BLaER1 treated with 17β-estradiol and CSF1 and Interleukin-3, amounts not matched to agents 10 nM and 100 nM (cell line): ENCODE data around the gene COA6.
"Not testable (repeated sequence)": the region's sequence is repeated elsewhere in the genome, so short reads cannot be mapped to it uniquely, and the experiment has no call there.

Experiments used
- H3K27ac ChIP-seq, 11 experiments: shearing (Covaris generic); formaldehyde crosslinking; 2 replicates each; pipeline ENCODE4 v1.8.1; 2022
- H3K27me3 ChIP-seq, 11 experiments: shearing (Covaris generic); formaldehyde crosslinking; 2 replicates each; pipeline ENCODE4 v1.8.1; 2022
- H3K36me3 ChIP-seq, 11 experiments: shearing (Covaris generic); formaldehyde crosslinking; 2 replicates each; pipeline ENCODE4 v1.8.1; 2022
- H3K4me1 ChIP-seq, 10 experiments: shearing (Covaris generic); formaldehyde crosslinking; 2 replicates each; pipeline ENCODE4 v1.8.1; 2022
- H3K4me2 ChIP-seq, 11 experiments: shearing (Covaris generic); formaldehyde crosslinking; 2 replicates each; pipeline ENCODE4 v1.8.1; 2022
- H3K4me3 ChIP-seq, 10 experiments: shearing (Covaris generic); formaldehyde crosslinking; 2 replicates each; pipeline ENCODE4 v1.8.1; 2022
- H3K9ac ChIP-seq, 11 experiments: shearing (Covaris generic); formaldehyde crosslinking; 2 replicates each; pipeline ENCODE4 v1.8.1; 2022
- H3K9me3 ChIP-seq, 11 experiments: shearing (Covaris generic); formaldehyde crosslinking; replicated peaks in 1 of 11; 2 replicates each; pipeline ENCODE4 v1.8.1; 2022
- H4K20me1 ChIP-seq, 11 experiments: shearing (Covaris generic); formaldehyde crosslinking; 2 replicates each; pipeline ENCODE4 v1.8.1; 2022
- Cebpa-rat ChIP-seq, 11 experiments: shearing (Covaris generic); IDR thresholded peaks; 2 replicates each; pipeline ENCODE4 v1.8.1; 2022

COA6 gene

DNA sequence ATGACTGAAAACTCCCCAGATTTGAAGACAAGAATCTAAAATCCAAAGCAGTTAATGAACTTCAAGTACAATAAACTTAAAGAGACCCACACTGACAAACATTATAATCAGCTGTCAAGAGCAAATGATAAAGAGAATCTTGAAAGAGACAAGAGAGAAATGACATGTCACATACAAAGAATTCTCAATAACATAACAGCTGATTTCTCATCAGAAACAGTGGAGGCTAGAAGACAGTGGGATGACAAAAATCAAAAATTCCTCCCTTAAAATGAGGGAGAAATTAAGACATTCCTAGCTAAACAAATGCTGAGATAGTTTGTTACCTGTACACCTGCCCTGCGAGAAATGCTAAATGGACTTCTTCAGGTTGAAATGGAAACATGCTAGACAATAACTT lies 36.0 kb upstream of the COA6 start:
- Histone ChIP-seq H3K4me3 (no peak overlapping the region), H3K27me3 (no peaks in the 10 kb centered on the region), H3K9me3 (peaks cover 12 to 49% (median 35%) of the 10 kb centered on the region in 11 experiments; a peak in 21 of 22 replicates), H3K36me3 (no peaks in the 10 kb centered on the region), H3K9ac (no peak overlapping the region), H4K20me1 (no peaks in the 10 kb centered on the region), H3K4me1 (peaks cover 0 to 3% (median 0%) of the 10 kb centered on the region in 10 experiments; a peak in 1 of 20 replicates), H3K27ac (no peak overlapping the region), H3K4me2 (no peak overlapping the region)
- TF ChIP-seq Cebpa-rat (IDR thresholded peaks at IDR 0.05), result no peak

DNA sequence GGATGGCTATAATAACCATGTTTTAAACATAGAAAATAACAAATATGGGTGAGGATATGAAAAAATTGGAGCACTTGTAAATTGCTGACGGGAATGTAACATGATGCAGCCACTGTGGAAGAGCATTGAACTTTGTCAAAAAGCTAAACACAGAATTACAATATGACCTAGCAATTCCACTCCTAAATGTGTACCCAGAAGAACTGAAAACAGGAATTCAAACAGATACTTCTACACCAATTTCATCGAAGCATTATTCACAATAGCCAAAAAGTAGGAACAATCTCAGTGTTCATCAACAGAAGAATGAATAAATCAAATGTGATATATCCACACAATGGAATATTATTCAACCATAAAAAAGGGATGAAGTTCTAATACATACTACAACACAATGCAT lies 32.7 kb upstream of the COA6 start:
- TF ChIP-seq Cebpa-rat (IDR thresholded peaks at IDR 0.05), result no peak
- no peak overlapping the region for H3K9ac ChIP-seq
- no peaks in the 10 kb centered on the region for H3K27me3 ChIP-seq

DNA sequence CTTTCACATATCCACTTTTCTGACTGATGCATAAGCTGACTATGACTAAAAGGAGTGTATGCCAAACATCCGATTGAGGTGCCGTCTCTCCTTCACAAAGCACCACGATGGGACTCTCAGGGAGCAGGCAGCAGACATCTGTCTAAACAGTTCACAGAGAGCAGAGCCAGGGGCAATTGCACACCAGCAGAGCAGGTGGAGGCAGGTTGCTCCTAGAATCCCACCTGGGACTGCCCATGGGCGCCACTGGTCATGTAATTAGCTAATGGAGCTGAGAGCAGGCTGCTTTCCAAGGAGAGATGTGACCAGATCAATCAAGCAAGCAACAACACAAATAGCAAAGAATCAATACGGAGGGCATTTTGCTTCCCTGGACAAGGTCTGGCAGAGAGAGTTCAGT lies 30.5 kb upstream of the COA6 start:
- H3K4me1 ChIP-seq, result no peaks in the 10 kb centered on the region
- no peak overlapping the region for H3K4me2 ChIP-seq
- no peak overlapping the region for H3K9ac ChIP-seq
- H3K4me3 ChIP-seq, result no peak overlapping the region
- H3K36me3 ChIP-seq, result no peaks in the 10 kb centered on the region
- no peak overlapping the region for H3K27ac ChIP-seq
- H4K20me1 ChIP-seq, result no peaks in the 10 kb centered on the region
- no peak for TF ChIP-seq Cebpa-rat (IDR thresholded peaks at IDR 0.05)
- no peaks in the 10 kb centered on the region for H3K27me3 ChIP-seq
- H3K9me3 ChIP-seq, result peaks cover 9 to 27% (median 15%) of the 10 kb centered on the region in 11 experiments; a peak in 18 of 22 replicates

More for the DNA sequence above, 32.7 kb upstream of the COA6 start:
- H3K27ac ChIP-seq, result no peak overlapping the region
- no peaks in the 10 kb centered on the region for H3K4me1 ChIP-seq
- H4K20me1 ChIP-seq, result no peaks in the 10 kb centered on the region
- H3K4me3 ChIP-seq, result no peak overlapping the region
- no peaks in the 10 kb centered on the region for H3K36me3 ChIP-seq
- peaks cover 12 to 49% (median 33%) of the 10 kb centered on the region in 11 experiments; a peak in 21 of 22 replicates for H3K9me3 ChIP-seq
- H3K4me2 ChIP-seq, result no peak overlapping the region

DNA sequence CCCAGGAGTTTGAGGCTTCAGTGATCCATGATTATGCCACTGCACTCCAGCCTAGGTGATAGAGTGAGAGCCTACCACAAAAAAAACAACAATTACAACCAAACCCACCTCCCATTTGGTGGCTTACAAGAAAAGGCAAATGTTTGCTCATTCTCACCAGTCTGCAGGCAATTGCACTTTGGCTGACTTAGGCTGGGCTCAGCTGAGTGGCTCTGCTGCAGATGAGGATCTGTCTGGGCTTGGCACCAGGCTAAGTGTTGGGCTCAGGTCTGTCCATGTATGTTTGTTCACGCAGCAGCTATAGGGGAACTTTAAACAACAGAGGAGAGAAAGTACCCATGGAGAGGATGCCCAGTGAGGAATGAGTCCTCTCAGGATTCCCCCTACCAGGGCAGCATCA lies 28.0 kb upstream of the COA6 start:
- no peaks in the 10 kb centered on the region for H4K20me1 ChIP-seq
- no peak overlapping the region for H3K4me2 ChIP-seq
- H3K36me3 ChIP-seq, result no peaks in the 10 kb centered on the region
- H3K27ac ChIP-seq, result no peak overlapping the region
- TF ChIP-seq Cebpa-rat (IDR thresholded peaks at IDR 0.05), result no peak
- no peaks in the 10 kb centered on the region for H3K27me3 ChIP-seq
- H3K9me3 ChIP-seq, result peaks cover 0 to 10% (median 0%) of the 10 kb centered on the region in 11 experiments; a peak in 4 of 22 replicates
- no peak overlapping the region for H3K4me3 ChIP-seq
- no peaks in the 10 kb centered on the region for H3K4me1 ChIP-seq
- no peak overlapping the region for H3K9ac ChIP-seq

DNA sequence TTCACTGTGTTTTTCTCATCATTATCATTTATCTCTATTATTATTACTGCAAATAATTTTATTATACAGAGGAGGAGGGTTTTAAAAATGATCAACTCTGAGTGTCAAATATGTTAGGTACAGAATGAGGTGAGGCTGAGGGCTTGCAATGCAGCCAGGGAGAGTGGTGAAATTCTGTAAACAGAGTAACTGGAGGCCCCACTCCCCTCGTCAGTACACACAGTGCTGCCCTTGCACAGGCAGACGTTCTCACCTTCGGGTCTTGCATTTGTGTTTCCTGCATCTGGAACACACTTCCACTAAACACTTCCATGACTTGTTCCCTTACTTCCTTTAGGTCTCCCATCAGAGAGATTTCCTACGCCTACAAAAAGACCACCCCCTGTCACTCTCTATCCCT lies 24.3 kb upstream of the COA6 start:
- H3K27ac ChIP-seq, result no peak overlapping the region
- H3K9ac ChIP-seq, result no peak overlapping the region
- no peaks in the 10 kb centered on the region for H3K36me3 ChIP-seq
- H3K4me1 ChIP-seq, result no peaks in the 10 kb centered on the region
- no peaks in the 10 kb centered on the region for H3K27me3 ChIP-seq
- H4K20me1 ChIP-seq, result no peaks in the 10 kb centered on the region
- no peak overlapping the region for H3K4me3 ChIP-seq
- peaks cover 0 to 10% (median 0%) of the 10 kb centered on the region in 11 experiments; a peak in 1 of 22 replicates for H3K9me3 ChIP-seq
- no peak overlapping the region for H3K4me2 ChIP-seq
- no peak for TF ChIP-seq Cebpa-rat (IDR thresholded peaks at IDR 0.05)

DNA sequence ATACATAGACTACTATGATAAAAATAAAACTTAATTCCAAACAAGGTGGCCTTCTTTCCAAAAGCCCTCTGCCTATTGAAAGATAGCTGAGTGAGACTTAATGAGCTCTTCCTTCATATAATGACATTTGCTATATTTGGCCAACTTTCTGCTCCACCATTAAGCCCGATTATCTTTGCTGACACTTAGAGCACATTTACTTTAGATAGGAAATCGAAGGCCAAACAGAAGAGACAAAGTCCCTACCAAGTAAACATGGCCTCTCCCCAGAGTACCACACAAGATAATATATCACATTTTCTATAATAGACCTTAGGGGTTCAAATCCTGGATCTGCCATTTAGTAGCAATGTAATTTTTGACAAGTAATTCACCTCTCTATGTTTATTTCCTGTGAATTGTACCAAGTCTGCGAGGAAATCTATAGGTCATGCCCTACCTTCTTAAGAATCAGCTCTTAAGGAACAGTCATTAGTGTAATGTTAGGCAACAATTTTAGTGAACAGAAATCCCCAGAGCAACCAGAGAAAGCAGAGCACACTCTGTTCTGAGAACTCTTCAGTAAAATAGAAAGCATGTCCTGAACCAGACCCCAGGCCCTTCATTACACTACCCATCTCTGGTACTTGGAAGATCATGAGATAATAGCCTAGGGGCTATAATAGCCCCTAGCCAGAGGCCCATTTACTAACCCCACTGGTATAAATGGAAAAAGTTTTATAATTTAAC lies 17.3 kb upstream of the COA6 start:
- Histone ChIP-seq H3K4me3 (no peak overlapping the region), H3K27me3 (no peaks in the 10 kb centered on the region), H3K4me1 (no peaks in the 10 kb centered on the region), H3K4me2 (no peak overlapping the region), H3K9ac (no peak overlapping the region), H3K9me3 (peaks cover 0 to 5% (median 0%) of the 10 kb centered on the region in 11 experiments; a peak in 2 of 22 replicates), H3K36me3 (no peaks in the 10 kb centered on the region), H3K27ac (no peak overlapping the region), H4K20me1 (no peaks in the 10 kb centered on the region)
- TF ChIP-seq Cebpa-rat (IDR thresholded peaks at IDR 0.05), result no peak

DNA sequence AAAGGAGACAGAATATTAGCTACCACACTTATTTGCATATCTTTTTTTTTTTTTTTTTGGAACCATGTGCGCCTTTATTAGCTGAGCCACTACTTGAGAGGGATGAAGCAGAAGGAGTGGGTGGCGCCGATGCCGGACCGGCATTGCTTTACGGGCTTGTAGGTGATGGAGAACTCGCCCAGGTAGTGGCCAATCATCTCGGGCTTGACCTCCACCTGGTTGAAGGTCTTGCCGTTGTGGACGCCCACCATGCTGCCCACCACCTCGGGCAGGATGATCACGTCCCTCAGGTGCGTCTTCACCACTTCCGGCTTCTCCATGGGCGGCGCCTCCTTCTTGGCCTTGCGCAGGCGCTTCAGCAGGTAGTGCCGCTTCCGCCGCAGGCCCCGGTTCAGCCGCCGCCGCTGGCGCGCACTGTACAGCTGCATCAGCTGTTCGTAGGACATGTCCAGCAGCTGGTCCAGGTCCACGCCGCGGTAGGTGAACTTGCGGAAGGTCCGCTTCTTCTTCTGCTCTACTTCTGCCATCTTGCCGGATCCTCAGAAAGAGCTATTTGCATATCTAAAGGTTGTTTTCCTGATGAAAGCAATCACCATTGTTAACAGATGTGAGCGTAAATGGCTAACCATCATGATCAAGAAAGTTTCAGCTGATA lies 16.5 kb upstream of the COA6 start:
- not testable (repeated sequence) for H3K9me3 ChIP-seq, H3K4me3 ChIP-seq, H3K4me2 ChIP-seq, H3K4me1 ChIP-seq, H3K9ac ChIP-seq, H3K36me3 ChIP-seq, H3K27ac ChIP-seq, H4K20me1 ChIP-seq, H3K27me3 ChIP-seq

DNA sequence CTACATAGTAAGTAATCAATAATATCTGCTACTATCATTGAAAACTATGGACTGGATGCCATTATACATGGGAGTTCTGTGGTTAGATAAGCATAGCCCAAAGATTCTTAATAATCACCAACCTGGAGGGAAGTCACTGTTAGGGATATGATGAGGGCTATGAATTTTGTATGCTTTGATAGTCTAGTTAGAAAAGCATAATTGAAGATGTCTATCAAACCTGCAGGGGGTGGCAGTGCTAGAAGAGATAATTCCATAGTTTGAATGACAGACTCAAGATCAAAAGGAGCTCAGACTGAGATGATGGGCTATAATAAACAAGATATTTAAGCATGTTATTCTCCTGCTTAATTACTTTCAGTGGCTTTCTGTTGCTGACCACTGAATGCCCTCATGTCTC lies 15.4 kb upstream of the COA6 start:
- TF ChIP-seq Cebpa-rat (IDR thresholded peaks at IDR 0.05), result no peak
- Histone ChIP-seq H4K20me1 (no peaks in the 10 kb centered on the region), H3K4me2 (no peak overlapping the region), H3K36me3 (no peaks in the 10 kb centered on the region), H3K9me3 (peaks cover 0 to 4% (median 0%) of the 10 kb centered on the region in 11 experiments; a peak in 2 of 22 replicates), H3K27me3 (no peaks in the 10 kb centered on the region), H3K27ac (no peak overlapping the region), H3K4me1 (no peaks in the 10 kb centered on the region), H3K4me3 (no peak overlapping the region), H3K9ac (no peak overlapping the region)

DNA sequence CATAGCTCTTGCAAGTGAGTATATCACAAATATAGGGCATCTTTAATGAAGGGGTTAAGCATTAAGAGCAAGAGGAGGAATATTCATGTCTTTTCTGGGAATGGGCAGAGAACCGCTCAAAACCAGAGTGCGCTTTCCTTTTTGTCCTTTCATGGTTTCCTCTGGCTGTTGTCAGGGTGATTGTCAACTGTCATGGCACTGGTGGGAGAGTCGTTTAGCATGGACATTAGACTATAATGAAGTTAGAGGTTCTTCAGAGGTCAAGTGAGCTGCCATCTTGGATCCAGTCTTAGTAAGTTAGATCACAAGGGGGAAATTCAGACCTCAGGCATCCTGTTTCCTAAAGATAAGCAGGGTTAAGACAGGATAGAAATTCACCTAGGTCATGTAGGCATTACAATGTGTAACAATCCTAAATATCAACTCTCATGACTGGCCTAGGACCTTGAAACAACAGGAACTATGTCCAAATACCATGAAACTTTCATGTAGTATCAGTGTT lies 12.1 kb upstream of the COA6 start:
- H3K27ac ChIP-seq, result no peak overlapping the region
- no peaks in the 10 kb centered on the region for H3K36me3 ChIP-seq
- no peak overlapping the region for H3K4me3 ChIP-seq
- peaks cover 0 to 4% (median 0%) of the 10 kb centered on the region in 11 experiments; a peak in 1 of 22 replicates for H3K9me3 ChIP-seq
- no peaks in the 10 kb centered on the region for H4K20me1 ChIP-seq
- H3K4me2 ChIP-seq, result no peak overlapping the region
- no peak for TF ChIP-seq Cebpa-rat (IDR thresholded peaks at IDR 0.05)
- H3K4me1 ChIP-seq, result no peaks in the 10 kb centered on the region
- no peaks in the 10 kb centered on the region for H3K27me3 ChIP-seq
- H3K9ac ChIP-seq, result no peak overlapping the region

DNA sequence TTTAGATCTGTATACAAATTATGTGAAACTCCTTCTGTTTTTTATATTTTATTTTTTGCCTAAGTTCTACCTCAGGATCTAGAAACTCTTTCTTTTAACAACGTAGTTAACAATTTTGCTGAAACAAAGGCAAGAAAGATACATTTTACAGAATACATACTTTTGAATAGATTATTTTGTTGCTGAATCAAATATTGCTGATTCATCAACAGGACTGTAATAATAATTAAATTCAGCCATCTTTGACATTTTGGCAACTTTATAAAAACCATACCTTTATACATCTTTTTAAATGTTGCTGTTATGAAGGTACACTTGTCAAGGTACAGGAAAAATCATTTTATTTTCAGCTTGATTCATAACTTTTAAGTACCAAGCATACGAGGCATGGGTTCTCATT lies 10.7 kb upstream of the COA6 start:
- no peaks in the 10 kb centered on the region for H3K36me3 ChIP-seq
- H3K27me3 ChIP-seq, result no peaks in the 10 kb centered on the region
- H3K9me3 ChIP-seq, result no peaks in the 10 kb centered on the region
- H3K4me3 ChIP-seq, result no peak overlapping the region
- H3K4me1 ChIP-seq, result no peaks in the 10 kb centered on the region
- no peak overlapping the region for H3K9ac ChIP-seq
- no peak overlapping the region for H3K27ac ChIP-seq
- no peak for TF ChIP-seq Cebpa-rat (IDR thresholded peaks at IDR 0.05)
- no peak overlapping the region for H3K4me2 ChIP-seq
- no peaks in the 10 kb centered on the region for H4K20me1 ChIP-seq
